ENCODE measurements around the gene MEX3B. TPM values are rescaled to one million over a fixed set of nuclear protein-coding genes. Genes with fewer than 3 reads are reported as not detected.

The MEX3B gene
- polyA plus RNA-seq, 1 of the 3 experiments (the other 2 are of a cell fraction): 9.3 TPM

DNA sequence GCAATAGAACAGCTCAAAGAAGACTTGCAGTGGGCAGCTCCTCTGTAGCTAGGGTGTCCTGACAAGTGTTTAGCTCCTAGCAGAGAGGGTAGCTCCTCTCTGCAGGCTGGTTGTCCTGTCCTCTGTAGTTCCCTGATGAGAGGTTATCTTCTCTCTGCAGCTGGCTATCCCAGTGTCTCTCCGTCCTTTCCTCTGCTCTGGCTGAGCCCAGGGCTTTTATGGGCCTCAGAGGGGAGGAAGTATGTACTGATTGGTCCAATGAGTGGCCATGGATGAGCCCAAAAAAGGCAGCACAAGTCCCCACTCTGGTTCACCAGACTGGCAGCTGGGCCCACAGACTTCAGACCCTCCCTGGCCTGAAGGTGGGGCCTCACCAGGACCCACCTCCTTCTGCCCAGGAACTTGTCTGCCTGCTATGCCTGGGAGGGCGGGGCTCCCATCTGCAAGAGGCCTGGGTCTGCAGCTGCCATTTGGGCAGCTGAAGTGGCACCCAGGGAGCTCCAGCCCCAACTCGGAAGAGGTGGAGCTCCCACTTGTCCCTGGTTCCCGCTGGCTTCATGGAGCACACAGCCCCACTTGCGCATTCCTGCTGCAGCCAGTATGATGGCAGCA lies 27.2 kb upstream of the MEX3B start:
- Histone ChIP-seq H3K27me3 (ENCODE audit: insufficient read depth) (no peaks in the 10 kb centered on the region), H3K9me3 (no peaks in the 10 kb centered on the region), H3K9ac (no peak overlapping the region), H3K4me2 (no peak overlapping the region), H3K4me1 (ENCODE audit: control insufficient read depth in 1 of 2, insufficient read depth in 2 of 2, low read depth in 1 of 2, low read length in 1 of 2) (no peaks in the 10 kb centered on the region), H3F3A (replicated peaks; ENCODE audit: insufficient read depth) (no peaks in the 10 kb centered on the region), H3K9me2 (no peaks in the 10 kb centered on the region), H3K27ac (ENCODE audit: low read depth in 2 of 2, low read length in 1 of 2) (no peak overlapping the region), H2AFZ (ENCODE audit: low read depth) (no peak overlapping the region), H3K36me3 (replicated peaks in 1 of 2; ENCODE audit: control insufficient read depth in 1 of 2, insufficient read depth in 2 of 2, low read length in 1 of 2) (no peaks in the 10 kb centered on the region), H3K79me2 (ENCODE audit: insufficient read depth) (no peaks in the 10 kb centered on the region), H3K4me3 (ENCODE audit: low read depth in 2 of 2, low read length in 1 of 2) (no peak overlapping the region), H4K20me1 (ENCODE audit: insufficient read depth) (no peaks in the 10 kb centered on the region)
- WGBS (ENCODE audit: low lambda C conversion rate): 76% methylated on average over 2 of the region's 5 CpGs
- no peak for DNase-seq
- ChIA-PET CTCF (no interaction called here), POLR2A (no interaction called here)
- no peak for TF ChIP-seq SMC3 (IDR thresholded peaks at IDR 0.05; ENCODE audit: low read depth, low read length)
- TF ChIP-seq, protein P1, sequence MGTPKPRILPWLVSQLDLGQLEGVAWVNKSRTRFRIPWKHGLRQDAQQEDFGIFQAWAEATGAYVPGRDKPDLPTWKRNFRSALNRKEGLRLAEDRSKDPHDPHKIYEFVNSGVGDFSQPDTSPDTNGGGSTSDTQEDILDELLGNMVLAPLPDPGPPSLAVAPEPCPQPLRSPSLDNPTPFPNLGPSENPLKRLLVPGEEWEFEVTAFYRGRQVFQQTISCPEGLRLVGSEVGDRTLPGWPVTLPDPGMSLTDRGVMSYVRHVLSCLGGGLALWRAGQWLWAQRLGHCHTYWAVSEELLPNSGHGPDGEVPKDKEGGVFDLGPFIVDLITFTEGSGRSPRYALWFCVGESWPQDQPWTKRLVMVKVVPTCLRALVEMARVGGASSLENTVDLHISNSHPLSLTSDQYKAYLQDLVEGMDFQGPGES (IDR thresholded peaks at IDR 0.05; ENCODE audit: low read depth, low read length): no peak
- TF ChIP-seq NRF1 (IDR thresholded peaks at IDR 0.05; ENCODE audit: low read depth, low read length): no peak
- TF ChIP-seq, protein P2, sequence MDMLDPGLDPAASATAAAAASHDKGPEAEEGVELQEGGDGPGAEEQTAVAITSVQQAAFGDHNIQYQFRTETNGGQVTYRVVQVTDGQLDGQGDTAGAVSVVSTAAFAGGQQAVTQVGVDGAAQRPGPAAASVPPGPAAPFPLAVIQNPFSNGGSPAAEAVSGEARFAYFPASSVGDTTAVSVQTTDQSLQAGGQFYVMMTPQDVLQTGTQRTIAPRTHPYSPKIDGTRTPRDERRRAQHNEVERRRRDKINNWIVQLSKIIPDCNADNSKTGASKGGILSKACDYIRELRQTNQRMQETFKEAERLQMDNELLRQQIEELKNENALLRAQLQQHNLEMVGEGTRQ (IDR thresholded peaks at IDR 0.05; ENCODE audit: borderline replicate concordance, low read depth, low read length): no peak
- TF ChIP-seq EZH2phosphoT487 (IDR thresholded peaks at IDR 0.05; ENCODE audit: borderline replicate concordance, low read depth): no peak
- TF ChIP-seq RXRA (IDR thresholded peaks at IDR 0.05; ENCODE audit: borderline replicate concordance, low read depth): no peak
- TF ChIP-seq YY1 (IDR thresholded peaks at IDR 0.05; ENCODE audit: low read depth): no peak
- TF ChIP-seq, protein P3, sequence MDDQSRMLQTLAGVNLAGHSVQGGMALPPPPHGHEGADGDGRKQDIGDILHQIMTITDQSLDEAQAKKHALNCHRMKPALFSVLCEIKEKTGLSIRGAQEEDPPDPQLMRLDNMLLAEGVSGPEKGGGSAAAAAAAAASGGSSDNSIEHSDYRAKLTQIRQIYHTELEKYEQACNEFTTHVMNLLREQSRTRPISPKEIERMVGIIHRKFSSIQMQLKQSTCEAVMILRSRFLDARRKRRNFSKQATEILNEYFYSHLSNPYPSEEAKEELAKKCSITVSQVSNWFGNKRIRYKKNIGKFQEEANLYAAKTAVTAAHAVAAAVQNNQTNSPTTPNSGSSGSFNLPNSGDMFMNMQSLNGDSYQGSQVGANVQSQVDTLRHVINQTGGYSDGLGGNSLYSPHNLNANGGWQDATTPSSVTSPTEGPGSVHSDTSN (IDR thresholded peaks at IDR 0.05): no peak
- TF ChIP-seq, protein P4, sequence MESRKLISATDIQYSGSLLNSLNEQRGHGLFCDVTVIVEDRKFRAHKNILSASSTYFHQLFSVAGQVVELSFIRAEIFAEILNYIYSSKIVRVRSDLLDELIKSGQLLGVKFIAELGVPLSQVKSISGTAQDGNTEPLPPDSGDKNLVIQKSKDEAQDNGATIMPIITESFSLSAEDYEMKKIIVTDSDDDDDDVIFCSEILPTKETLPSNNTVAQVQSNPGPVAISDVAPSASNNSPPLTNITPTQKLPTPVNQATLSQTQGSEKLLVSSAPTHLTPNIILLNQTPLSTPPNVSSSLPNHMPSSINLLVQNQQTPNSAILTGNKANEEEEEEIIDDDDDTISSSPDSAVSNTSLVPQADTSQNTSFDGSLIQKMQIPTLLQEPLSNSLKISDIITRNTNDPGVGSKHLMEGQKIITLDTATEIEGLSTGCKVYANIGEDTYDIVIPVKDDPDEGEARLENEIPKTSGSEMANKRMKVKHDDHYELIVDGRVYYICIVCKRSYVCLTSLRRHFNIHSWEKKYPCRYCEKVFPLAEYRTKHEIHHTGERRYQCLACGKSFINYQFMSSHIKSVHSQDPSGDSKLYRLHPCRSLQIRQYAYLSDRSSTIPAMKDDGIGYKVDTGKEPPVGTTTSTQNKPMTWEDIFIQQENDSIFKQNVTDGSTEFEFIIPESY (IDR thresholded peaks at IDR 0.05; ENCODE audit: borderline replicate concordance, low read depth): no peak

DNA sequence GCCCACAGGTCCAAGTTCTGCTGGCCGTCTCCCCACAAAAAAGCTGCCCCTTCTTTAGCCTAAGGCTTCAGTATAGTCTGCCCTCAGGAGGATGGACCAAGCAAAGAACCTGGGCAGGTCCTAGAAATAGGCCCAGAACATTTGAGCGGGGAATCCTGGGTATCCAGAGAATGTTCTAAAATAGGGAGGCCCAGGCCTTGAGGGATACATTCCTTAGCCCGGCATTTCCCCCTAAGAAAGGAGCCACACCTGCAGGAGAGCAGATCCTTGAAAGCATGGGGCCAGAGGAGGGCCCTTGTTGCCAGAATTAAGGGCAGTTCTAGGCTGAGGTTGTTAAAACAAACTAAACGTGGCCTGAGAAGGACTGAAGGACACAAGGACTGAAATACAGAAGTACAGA lies 20.6 kb upstream of the MEX3B start:
- Histone ChIP-seq H3K4me1 (ENCODE audit: control insufficient read depth in 1 of 2, insufficient read depth in 2 of 2, low read depth in 1 of 2, low read length in 1 of 2) (no peaks in the 10 kb centered on the region), H3K79me2 (ENCODE audit: insufficient read depth) (no peaks in the 10 kb centered on the region), H3K27ac (ENCODE audit: low read depth in 2 of 2, low read length in 1 of 2) (no peak overlapping the region), H4K20me1 (ENCODE audit: insufficient read depth) (no peaks in the 10 kb centered on the region), H3K27me3 (ENCODE audit: insufficient read depth) (no peaks in the 10 kb centered on the region), H2AFZ (ENCODE audit: low read depth) (no peak overlapping the region), H3K36me3 (replicated peaks in 1 of 2; ENCODE audit: control insufficient read depth in 1 of 2, insufficient read depth in 2 of 2, low read length in 1 of 2) (no peaks in the 10 kb centered on the region), H3K9me2 (no peaks in the 10 kb centered on the region), H3K4me3 (ENCODE audit: low read depth in 2 of 2, low read length in 1 of 2) (no peak overlapping the region), H3K4me2 (no peak overlapping the region), H3K9ac (no peak overlapping the region), H3F3A (replicated peaks; ENCODE audit: insufficient read depth) (no peaks in the 10 kb centered on the region), H3K9me3 (no peaks in the 10 kb centered on the region)
- 69% methylated on average over 3 of the region's 4 CpGs for WGBS (ENCODE audit: low lambda C conversion rate)
- DNase-seq: no peak
- ChIA-PET POLR2A (no interaction called here), CTCF (no interaction called here)
- no peak for TF ChIP-seq NFIC (IDR thresholded peaks at IDR 0.05; ENCODE audit: borderline replicate concordance)
- TF ChIP-seq TCF12 (IDR thresholded peaks at IDR 0.05): no peak
- TF ChIP-seq EP300 (IDR thresholded peaks at IDR 0.05; ENCODE audit: borderline replicate concordance in 1 of 2, low read depth in 1 of 2, low read length in 1 of 2): no peak
- TF ChIP-seq POLR2AphosphoS5 (IDR thresholded peaks at IDR 0.05; ENCODE audit: low read depth, low read length): no peak
- no peak for TF ChIP-seq MEF2A (IDR thresholded peaks at IDR 0.05; ENCODE audit: borderline replicate concordance, low read depth)
- TF ChIP-seq, protein P1 (IDR thresholded peaks at IDR 0.05; ENCODE audit: low read depth, low read length): no peak
- no peak for TF ChIP-seq MXI1 (IDR thresholded peaks at IDR 0.05; ENCODE audit: low read depth, low read length)
- no peak for TF ChIP-seq GATA2 (CRISPR knock-in tag; IDR thresholded peaks at IDR 0.05)
- TF ChIP-seq, protein P4 (IDR thresholded peaks at IDR 0.05; ENCODE audit: borderline replicate concordance, low read depth): no peak
- TF ChIP-seq SMC3 (IDR thresholded peaks at IDR 0.05; ENCODE audit: low read depth, low read length): no peak
- TF ChIP-seq YY1 (IDR thresholded peaks at IDR 0.05; ENCODE audit: low read depth): no peak
- no peak for TF ChIP-seq FOSL2 (IDR thresholded peaks at IDR 0.05; ENCODE audit: borderline replicate concordance, low read depth)
